Stimulated activated CD4-positive, alpha-beta T cell treated with anti-CD3 and anti-CD28 coated beads, Interleukin-15, amount 100 ng/mL, for 24 hours (primary cell): ENCODE measurements around the gene HS1BP3.

Source experiments
- DNase-seq: peaks from one replicate; pipeline ENCODE4 v3.0.0-alpha.2; 2020

Gene HS1BP3

DNA sequence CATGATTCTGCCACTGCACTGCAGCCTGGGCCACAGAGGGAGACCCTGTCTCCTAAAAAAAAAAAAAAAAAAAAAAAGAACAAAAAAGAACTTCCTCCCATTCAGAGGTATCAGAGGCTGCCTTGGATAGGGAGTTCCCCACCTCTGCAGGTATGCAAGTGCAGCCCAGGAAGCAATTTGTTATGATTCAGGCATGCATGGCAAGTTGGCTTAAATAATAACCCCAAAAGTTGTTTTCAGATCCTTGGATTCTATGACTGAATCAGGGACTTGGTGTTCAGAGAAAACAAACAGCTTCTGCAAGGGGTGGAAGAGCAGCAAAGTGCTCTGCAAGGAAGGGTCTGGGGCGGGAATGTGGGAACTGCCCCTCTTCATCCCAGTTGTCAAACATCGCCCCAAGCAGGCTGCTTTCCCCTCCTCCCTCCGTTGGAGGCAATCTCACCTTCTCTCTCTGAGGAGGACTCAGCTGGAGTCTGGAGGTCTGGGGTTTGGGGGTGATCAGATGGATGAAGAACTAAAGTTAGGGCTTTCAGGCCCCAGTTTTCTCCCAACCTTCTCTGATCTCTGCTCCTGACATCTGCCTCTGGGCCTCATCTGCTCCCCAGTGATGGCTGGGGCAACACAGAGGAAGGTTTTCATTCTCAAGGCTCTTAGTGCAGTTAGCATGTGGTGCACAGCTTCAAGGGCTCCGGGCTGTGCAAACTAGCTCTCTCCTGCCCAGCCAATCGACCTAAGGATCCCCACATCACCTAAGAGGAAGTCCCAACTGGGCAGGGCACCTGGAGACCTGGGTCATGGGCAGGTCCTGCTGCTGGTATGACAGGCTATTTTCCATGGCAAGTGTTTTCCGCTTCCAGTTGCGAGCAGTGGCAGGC lies 12.5 kb upstream of the HS1BP3 start:
- DNase-seq = no peak

DNA sequence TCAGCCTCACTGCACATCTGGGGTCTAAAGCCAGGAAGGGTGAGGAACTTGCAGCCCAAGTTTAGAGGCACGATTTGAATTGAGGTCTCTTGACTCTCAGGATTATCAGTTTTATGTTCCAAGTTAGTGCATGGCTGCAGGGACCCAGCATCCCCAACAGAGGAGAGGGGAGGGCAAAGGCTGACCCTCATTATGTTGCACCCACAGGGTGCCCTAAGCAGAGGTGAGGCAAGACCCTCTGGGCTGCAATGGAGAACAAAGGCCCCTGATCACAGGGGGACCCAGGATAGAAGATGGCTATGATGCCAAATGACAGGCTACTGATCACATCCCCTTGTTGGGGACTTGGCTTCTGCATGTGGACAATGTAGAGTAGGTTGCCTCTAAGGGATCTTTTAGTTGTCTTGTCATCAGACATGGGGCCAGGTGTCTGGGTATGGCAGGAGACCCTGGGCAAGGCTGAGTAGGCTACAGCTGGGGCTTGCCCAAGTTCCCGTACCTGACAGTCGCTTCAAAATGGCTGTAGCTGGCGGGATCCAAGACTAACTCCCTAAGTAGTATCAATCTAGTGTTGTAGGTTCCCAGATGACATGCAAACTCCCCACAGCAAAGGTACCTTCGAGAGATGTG lies 11.5 kb upstream of the HS1BP3 start:
- no peak for DNase-seq

DNA sequence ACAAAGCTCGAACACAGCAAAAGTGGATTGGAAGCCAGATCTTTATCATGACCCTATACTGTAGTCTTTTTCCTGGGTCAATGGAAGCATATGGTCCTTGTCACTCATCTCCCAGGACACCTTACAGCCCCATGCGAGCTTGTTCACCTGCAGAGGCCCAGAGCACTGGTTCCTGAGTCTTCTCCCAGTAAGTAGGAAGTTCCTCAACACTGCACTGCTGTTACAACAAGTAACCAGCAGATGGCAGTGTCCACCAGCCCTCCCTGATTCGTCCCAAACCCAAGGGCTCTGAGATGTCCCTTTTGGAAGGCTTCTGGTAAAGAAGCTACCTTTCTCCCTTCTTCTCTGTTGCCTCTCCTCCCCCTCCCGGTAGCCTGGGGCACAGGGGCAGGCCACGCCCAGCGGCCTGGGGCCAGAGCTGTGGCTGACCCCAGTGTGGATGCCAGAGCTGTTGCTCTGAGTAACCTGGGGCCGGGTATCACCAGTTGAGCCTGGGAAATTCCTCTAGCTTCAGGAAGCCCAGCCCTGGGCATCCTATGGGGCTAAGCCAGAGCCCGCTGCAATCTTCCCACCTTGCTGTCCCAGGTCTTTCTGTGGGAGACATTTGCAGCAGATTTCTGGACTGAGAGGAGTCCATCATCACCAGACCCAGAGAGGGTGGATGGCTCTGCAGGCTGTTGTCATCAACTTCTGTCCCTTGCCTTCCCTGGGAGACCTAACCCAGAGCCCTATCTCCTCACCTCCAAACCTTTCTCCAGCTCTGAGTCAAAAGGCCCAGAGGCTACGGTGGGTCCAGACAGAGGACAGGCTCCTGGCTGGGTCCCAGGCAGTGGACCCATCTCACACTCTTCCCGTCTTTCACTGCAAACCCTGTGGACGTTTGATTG lies 10.8 kb upstream of the HS1BP3 start:
- DNase-seq = peak; percentile 68

DNA sequence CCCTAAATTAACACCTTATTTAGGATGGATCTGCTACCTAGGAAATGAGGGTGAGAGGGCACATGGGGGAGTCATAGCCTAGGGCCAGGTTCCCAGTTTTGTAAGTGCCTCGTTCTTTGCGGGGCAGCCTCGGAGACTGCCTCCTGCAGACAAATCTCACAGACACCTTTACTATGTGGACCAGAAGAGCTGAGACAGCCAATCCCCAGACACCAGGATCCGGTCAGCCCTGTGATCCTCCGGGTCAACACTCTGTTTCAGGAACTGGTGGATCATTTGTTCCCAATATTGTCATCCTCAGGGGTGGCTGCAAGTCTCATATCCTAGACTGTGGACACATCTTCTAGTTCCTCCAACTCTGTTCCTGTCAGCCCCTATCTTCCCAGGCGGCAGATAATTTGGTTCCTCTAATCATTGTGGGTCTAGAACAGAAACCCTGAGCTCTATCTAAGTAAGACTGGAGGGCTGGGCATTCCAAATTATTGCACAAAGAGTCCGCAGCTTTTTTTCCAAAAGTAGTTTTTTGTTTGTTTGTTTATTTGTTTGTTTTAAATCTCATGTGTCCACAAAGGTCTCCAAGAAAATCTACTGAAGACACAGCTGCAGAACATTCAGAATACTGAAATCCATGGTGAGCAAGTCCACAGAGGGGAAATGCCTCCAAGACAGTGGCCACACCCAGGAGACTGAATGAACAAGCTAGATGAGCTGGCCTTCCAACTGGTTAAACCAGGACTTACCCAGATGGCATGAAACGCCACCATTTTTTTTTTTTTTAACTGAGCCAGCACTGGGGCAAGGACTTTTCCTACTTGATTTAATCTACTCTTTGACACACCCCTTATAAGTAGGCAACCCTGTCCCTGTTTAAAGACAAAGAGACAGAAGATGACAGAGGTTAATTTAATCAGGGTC lies 9.9 kb upstream of the HS1BP3 start:
- no peak for DNase-seq

DNA sequence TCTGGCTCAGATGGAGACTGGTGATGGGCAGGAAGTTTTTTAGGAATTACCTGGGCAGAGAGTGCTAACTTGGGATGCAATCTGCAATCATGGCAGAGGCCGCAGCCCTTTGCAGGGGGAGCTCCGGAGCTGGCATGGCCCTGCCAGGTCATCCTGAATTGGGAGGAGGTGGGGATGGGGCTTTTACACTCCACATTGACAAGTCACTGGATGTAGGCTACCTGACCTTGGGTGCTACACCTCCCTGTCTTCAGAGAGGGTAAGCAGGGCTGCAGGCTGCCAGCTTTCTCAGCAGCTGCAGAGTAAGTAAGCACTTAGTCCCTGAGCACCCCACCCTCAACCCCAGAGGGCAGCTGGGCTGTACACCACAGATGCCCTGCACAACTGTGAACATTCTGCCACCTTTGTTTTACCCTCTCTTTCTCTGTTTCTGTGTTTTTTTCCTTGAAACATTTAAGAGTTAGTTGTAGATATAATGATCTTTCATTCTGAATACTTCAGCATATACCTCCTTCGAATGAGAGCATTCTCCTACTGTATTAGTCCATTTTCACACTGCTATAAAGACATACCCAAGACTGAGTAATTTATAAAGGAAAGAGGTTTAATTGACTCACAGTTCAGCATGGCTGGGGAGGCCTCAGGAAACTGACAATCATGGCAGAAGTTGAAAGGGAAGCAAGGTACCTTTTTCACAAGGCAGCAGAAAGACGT lies 6.8 kb upstream of the HS1BP3 start:
- DNase-seq = no peak

DNA sequence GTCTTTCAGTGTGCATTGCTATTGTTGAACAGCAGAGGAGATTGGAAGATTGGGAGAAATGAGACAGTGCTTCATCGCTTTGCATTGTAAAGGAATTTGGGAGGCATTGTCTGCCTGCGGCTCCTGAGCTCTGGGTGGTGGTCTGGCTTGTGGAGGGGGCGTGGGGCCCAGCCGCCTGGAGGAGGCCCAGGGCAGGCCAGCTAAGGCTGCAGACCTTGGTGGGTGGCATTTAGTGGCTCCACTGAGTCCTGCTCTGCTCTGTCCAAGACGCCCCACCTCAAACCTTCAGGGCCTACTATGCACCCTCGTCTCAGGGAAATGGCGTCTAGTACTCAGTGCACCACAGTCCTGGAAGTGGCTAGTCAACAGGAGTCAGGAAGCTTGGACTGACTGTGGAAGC lies 5.7 kb upstream of the HS1BP3 start:
- DNase-seq = no peak

DNA sequence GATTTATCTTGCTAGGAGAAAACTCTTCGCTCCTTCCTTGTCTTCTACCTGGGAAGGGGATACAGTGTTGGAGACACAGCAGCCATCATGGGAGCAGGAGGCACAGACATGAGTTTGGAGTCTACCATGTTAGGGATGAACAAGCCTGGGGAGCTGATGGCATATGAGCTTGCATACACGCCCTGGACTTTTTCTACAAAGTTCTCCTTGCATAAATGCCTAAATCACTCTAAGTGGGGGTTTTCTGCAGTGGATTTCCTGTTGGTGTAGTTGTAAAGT lies 3.6 kb upstream of the HS1BP3 start:
- DNase-seq = no peak

DNA sequence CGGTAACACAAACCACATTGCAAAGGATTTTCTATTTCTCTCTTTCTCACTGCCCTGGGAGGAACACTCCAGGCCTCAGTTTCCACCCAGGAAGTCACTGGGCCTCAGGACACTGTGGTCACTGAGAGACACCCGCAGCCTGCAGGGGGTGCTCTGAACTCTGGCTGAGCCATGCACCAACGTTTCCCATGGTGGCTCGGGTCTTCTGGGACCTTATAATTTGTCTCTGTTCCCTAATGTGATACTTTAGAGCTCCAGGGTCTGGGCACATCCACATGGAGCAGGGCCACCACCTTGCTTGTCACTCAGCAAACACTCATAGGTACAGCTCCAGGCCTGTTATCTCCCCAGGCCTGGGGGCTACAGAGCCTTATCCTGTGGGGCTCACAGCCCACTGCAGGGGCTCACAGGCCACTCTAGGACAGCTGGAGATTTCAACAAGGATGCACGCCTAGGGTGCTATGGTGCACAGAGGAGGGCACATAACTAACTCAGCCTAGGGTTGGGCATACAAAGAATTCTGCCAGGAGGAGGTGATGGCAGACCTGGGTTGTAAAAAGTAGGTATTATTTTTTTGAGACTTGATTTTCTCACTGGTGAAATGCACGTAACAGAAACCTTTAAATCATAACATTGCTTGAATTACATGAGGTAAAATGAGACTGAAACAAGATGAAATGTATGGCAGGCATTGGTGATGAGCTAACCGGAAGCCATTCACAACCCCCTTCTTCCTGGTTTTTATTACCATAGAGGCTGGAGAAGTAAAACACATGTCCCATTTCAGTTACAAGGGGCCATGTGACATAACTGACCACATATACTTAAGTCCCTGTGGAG lies 3.0 kb upstream of the HS1BP3 start:
- no peak for DNase-seq

DNA sequence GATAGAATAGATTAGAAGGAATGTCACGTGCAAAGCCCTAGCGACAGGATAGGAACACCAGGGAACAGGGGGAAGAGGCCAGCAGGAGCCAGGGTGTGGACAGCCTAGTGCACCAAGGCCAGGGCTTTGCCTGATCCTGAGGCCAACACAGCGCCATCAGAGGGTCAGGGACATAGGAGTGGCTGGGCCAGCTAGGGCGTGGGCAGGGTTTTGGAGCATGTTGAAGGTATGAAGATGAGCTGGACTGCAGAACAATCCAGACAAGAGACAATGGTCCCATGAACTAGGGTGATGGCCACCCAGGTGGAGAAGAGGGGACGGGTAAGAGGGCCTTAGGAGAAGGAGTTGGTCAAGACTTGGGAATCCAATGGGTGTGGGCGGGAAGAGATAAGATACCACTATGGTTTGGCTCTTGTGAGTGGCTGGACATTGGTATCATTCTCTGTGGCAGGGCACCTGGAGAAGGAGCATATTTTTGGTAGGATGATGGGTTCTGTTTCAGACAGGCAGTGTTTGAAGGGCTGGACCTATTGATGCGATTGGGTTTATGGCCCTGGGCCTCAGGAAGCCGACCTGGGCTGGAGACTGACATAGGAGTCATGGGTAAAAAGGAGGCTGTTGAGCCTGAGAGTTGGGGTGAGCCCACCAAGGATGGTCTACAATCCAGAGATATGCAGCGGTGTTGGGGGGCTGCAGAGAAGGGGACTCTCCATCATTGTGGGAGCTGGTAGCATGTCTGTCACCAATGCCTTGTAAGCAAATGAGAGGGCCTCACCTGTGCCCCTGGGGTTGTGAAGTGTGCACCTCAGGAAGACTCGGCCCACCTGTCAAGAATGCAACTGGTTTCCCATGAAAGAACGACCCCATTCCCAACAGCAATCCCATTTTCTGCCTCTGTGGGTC lies 2.0 kb upstream of the HS1BP3 start:
- no peak for DNase-seq

DNA sequence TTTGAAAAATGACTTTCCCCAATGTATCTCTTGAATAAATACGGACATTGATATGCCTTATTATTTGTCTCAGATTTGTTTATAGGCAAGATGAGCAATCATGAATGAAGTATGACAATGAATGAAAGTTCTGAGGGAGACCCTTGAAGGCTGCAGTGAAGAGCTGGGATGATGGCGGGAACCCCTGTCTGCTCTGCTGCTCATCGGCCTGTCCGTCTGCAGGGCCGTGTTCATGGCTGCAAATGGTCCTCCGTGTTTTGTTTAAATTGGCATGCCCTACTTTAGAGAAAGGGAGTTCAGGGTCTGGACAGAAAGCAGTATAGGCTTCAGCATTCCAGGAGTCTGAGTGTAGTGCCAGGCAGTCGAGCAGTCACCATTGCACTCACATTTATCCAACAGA lies 1.2 kb upstream of the HS1BP3 start:
- no peak for DNase-seq

DNA sequence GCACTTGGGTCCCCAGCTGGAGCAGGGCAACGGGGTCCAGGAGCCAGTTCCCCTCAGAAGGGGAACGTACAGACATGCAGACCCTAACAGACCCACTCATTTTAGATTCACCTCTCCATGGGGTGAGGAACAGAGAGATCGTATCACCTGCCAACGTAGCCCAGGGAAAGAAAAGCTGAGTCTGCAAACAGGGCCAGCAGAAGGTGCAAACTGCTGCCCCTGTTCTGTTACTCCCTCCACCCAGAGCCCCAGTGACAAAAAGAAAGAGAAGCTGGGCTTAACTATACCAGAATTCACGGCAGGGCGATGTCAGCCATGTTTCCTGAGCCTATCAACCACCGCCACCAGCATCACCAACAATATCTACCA lies 817 bp upstream of the HS1BP3 start:
- no peak for DNase-seq

DNA sequence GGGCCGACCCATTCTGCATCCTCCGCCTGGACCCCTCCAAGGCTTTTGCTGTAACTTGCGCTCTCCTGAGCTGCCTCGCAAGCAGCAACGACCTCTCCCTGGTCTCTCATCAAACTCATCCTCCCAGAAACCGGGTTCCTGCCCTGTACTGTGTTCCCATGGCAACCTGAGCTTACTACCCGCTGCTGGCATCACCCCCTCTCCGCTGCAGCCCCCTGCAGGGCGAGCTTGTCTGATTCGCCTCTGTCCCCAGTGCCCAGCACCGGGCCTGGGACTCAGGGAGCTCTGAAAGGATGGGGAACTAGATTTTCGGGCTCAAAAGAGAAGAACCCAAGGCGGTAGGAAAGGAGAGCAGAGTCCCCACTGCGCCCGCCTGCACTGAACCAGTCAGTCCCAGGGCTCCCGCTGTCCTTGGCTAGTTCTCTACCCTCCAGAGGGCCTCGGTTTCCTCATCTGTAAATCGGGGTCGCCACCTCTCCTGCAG lies 463 bp downstream of the HS1BP3 start:
- peak; percentile 34 for DNase-seq

DNA sequence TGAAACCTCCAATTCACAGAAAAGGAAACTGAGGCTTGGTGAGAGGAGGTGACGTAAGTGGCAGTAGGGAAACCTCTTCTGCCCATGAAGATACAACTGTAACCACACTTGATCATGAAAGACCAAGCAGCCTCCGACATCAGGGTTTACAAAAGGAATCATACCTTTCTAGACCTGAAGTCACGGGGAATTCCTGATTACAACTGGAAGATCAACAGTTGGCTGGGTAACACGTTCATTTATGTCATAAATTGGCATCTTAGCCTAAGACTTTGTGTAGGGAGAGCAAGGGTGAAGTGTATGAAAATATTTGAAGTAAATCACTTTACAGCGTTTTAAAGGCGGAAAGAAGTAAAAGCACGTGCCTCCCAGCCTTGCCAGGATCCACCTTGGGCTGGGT lies 922 bp downstream of the HS1BP3 start:
- no peak for DNase-seq

DNA sequence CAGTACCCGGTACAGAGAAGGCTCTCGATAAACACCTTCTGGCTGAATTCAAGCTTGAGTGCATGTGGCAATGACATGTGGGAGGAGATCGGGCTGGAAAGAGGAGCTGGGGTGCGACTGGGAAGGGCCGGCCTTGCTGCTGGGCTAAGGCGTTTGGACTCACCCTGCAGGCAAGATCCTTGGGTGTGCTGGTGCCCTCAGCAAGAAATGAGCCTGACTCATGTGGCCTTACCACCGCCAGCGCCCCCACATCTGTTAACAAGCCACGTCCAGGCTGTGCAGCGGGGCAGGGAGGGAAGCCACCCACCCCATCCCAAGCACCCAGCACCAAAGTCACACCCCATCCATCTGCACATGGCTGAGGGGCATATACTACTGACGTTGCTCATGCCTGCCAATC lies 1.3 kb downstream of the HS1BP3 start:
- no peak for DNase-seq

DNA sequence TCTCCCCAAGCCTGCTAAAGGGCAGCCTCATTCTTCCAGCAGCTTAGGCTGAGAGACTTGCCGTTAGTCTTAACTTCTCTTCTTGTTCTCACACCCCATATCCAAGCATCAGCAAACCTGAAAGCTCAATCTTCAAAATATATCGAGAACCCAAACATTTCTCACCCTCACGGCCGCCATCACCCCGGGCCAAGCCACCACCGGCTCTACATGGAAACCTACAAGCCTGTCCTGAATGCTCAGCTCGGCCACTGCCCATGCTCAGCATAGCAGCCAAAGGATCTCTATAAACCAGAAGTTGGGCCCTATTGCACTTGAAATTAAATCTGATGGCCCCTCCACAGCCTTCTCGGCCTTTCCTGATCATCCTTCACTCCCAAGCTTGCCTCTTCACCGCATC lies 2.1 kb downstream of the HS1BP3 start:
- no peak for DNase-seq

DNA sequence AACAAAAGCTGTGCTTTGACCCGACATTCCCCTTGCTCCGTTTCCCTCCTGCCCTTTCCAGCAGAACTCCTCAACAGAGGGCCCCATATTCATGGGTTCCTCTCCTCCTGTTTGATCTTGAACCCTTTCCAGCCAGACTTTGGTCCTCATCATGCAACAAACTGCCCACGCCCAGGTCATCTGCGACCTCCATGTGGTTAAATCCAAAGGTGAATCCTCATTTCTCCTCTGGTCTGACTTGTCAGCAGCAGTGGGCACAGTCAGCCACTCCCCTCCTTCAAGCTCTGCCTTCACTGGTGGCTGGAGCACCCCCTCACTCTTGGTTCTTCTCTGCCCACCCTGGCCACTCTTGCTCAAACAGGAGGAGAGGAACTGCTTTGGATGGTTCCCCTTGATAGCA lies 2.7 kb downstream of the HS1BP3 start:
- DNase-seq = no peak

DNA sequence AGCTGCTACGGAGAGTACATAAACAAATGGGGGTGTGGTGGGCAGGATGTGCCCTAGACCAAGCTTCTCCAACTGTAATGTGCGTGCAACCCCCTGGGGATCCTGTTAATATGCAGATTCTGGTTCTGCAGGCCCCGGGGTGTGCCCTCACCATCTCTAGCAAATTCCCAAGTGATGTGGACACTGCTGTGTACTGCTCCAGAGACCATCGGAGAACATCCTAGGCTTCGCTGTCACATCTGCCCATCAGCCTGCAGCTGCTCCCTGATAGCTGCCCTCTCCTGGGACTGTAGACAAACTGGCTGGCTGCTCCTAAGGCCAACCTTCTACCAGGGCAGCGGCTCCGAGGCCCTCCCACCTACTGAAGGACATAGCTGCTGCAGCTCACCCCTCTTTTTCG lies 3.2 kb downstream of the HS1BP3 start:
- DNase-seq = no peak

DNA sequence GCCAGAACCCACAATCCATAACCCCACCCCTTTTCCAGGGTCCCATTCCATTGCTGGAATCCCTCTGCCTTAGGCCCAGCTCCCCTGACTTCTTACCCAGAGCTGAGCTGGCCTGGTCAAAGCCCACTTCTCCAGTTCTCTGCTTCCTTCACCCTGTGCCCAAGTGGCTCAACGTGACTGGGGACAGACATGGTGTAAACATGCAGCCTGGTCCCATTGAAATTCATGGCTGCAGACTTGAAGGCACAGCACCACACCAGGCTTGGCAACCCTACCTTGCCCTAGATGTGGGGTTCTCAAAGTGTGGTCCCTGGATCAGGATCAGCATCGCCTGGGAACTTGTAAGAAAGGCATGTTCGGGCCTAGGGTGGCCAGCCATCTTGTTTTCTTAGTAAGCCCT lies 3.7 kb downstream of the HS1BP3 start:
- DNase-seq = no peak

DNA sequence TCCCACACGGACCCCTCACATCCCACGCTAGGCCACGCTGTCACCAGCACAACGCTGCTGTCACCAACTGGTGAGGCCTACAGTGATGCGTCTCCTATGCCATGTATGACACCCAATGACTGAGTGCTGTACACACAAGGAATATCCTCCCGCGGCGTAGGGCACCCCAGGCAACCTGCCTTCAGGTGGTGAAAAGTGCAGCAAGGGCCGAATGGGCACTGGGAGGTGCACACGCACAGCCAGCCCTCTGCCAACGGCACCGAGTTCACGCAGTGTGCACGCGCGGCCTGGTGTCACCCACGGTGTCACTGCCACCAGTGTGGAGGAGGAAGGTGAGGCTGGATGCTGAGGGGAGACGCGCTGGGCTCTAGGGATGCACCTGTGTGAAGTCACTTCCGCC lies 4.5 kb downstream of the HS1BP3 start:
- DNase-seq = no peak

DNA sequence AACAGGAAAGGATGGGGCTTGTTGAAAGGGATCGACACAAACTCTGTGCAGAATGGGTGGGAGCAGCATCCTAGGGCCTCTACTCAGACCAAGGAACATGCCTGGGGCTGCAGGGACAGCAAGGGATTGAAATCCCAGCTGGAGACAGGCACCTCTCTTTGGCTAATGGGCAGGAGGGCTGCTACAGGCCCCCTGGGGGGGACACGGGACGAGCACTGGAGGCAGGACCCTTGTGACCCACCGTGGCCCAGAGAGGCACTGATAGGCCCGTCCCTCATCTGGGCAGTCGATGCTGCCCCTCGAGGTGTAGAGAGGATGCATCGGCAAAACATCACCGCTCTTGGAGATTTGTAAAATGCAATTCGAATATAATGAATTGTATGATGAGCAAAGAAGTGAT lies 5.1 kb downstream of the HS1BP3 start:
- no peak for DNase-seq
